HEK293T (cell line): ENCODE results near the gene HCRTR1.

ENCODE experiments used
- SUZ12 ChIP-seq: fragments of 450-650 bp; IDR thresholded peaks from 2 replicates; pipeline ENCODE4 v1.6.1; 2016; ENCODE audit warnings: mild to moderate bottlenecking
- TARDBP ChIP-seq: fragments of 450-650 bp; IDR thresholded peaks from 2 replicates; pipeline ENCODE4 v1.6.1; 2016
- ZNF384 ChIP-seq: fragments of 450-650 bp; IDR thresholded peaks from 2 replicates; pipeline ENCODE4 v1.6.1; 2016
- TF ChIP-seq, protein P1 (sequence below): fragments of 450-650 bp; IDR thresholded peaks from 2 replicates; pipeline ENCODE4 v1.6.1; 2016

GRCh38 chr1:31609514-31610118 is 7.9 kb upstream of the HCRTR1 start:
- TF ChIP-seq SUZ12: no peak
- TF ChIP-seq, protein P1, sequence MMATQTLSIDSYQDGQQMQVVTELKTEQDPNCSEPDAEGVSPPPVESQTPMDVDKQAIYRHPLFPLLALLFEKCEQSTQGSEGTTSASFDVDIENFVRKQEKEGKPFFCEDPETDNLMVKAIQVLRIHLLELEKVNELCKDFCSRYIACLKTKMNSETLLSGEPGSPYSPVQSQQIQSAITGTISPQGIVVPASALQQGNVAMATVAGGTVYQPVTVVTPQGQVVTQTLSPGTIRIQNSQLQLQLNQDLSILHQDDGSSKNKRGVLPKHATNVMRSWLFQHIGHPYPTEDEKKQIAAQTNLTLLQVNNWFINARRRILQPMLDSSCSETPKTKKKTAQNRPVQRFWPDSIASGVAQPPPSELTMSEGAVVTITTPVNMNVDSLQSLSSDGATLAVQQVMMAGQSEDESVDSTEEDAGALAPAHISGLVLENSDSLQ: peak; percentile 71
- no peak for TF ChIP-seq TARDBP
- TF ChIP-seq ZNF384: no peak
